HEK293 (cell line): Measurements from ENCODE around the gene LRRC26.

Experiments
- CTCF ChIA-PET: fragments of 350-600 bp; formaldehyde crosslinking; extraction: SDS; loops from one replicate; lab custom pipeline; 2021; ENCODE audit warnings: antibody characterized with exemption; lab: Yijun Ruan, JAX
- POLR2A ChIA-PET: fragments of 300-600 bp; formaldehyde crosslinking; extraction: SDS; loops from one replicate; lab custom pipeline; 2020; ENCODE audit warnings: antibody characterized with exemption, inconsistent platforms; lab: Yijun Ruan, JAX
- H3K27ac ChIP-seq: fragments of 200-500 bp; sonication (Bioruptor generic); 2 replicates; pipeline ENCODE4 v1.5.1; 2014; ENCODE audit warnings: low read depth, low read length, control low read depth, inconsistent platforms; ENCODE audit errors: extremely low read depth
- H3K36me3 ChIP-seq, 2 experiments: fragments of 200-500 bp in 1 of 2; sonication (Bioruptor generic) in 1 of 2; 1 replicate in 1 of 2; 2 replicates in 1 of 2; pipeline ENCODE4 v1.5.1; 2014 to 2017; ENCODE audit warnings: inconsistent platforms in 2 of 2, low read length in 2 of 2; ENCODE audit not compliant: control insufficient read depth in 2 of 2, insufficient read depth in 1 of 2
- H3K4me1 ChIP-seq: fragments of 200-500 bp; sonication (Bioruptor generic); 2 replicates; pipeline ENCODE4 v1.5.1; 2014; ENCODE audit warnings: mild to moderate bottlenecking, low read length, inconsistent platforms; ENCODE audit not compliant: control insufficient read depth, insufficient read depth
- H3K4me3 ChIP-seq: 2 replicates; pipeline ENCODE4 v1.5.1; 2011; ENCODE audit warnings: low read depth, mild to moderate bottlenecking, control low read depth, low read length, moderate library complexity
- H3K9me3 ChIP-seq: fragments of 200-500 bp; sonication (Bioruptor generic); 2 replicates; pipeline ENCODE4 v1.5.1; 2014; ENCODE audit warnings: low read depth, low read length, inconsistent platforms; ENCODE audit not compliant: control insufficient read depth, insufficient read depth
- EGR2 ChIP-seq: fragments of 450-650 bp; formaldehyde crosslinking; IDR thresholded peaks from 2 replicates; pipeline ENCODE4 v1.5.1; 2016; ENCODE audit warnings: low read depth, missing biosample characterization, missing genetic modification characterization
- GLI2 ChIP-seq: fragments of 450-650 bp; formaldehyde crosslinking; IDR thresholded peaks from 2 replicates; pipeline ENCODE4; 2017; ENCODE audit warnings: missing biosample characterization, missing genetic modification characterization, low read depth, borderline replicate concordance
- GLIS1 ChIP-seq: fragments of 450-650 bp; formaldehyde crosslinking; IDR thresholded peaks from 2 replicates; pipeline ENCODE4 v1.5.1; 2016; ENCODE audit warnings: missing biosample characterization, missing genetic modification characterization
- GLIS2 ChIP-seq: fragments of 450-650 bp; formaldehyde crosslinking; IDR thresholded peaks from 2 replicates; pipeline ENCODE4 v1.5.1; 2016; ENCODE audit warnings: missing biosample characterization, missing genetic modification characterization
- KLF1 ChIP-seq: fragments of 450-650 bp; formaldehyde crosslinking; IDR thresholded peaks from 2 replicates; pipeline ENCODE4 v1.5.1; 2016; ENCODE audit warnings: missing biosample characterization, missing genetic modification characterization
- KLF16 ChIP-seq: fragments of 450-650 bp; formaldehyde crosslinking; IDR thresholded peaks from 2 replicates; pipeline ENCODE4 v1.5.1; 2017; ENCODE audit warnings: missing biosample characterization, missing genetic modification characterization
- ZBTB21 ChIP-seq: fragments of 450-650 bp; formaldehyde crosslinking; IDR thresholded peaks from 2 replicates; pipeline ENCODE4 v1.5.1; 2017; ENCODE audit warnings: missing biosample characterization, missing genetic modification characterization
- ZNF140 ChIP-seq: fragments of 450-650 bp; formaldehyde crosslinking; IDR thresholded peaks from 2 replicates; pipeline ENCODE4 v1.5.1; 2016; ENCODE audit warnings: missing biosample characterization, missing genetic modification characterization
- ZNF155 ChIP-seq: fragments of 450-650 bp; formaldehyde crosslinking; IDR thresholded peaks from 2 replicates; pipeline ENCODE4 v1.5.1; 2016; ENCODE audit warnings: missing biosample characterization, missing genetic modification characterization
- ZNF157 ChIP-seq: fragments of 450-650 bp; formaldehyde crosslinking; IDR thresholded peaks from 2 replicates; pipeline ENCODE4 v1.5.1; 2016; ENCODE audit warnings: missing biosample characterization, missing genetic modification characterization
- ZNF335 ChIP-seq: fragments of 450-650 bp; formaldehyde crosslinking; conservative IDR thresholded peaks from 2 replicates; pipeline ENCODE4 v1.5.1; 2016; ENCODE audit warnings: missing biosample characterization, missing genetic modification characterization
- ZNF558 ChIP-seq: fragments of 450-650 bp; formaldehyde crosslinking; IDR thresholded peaks from 2 replicates; pipeline ENCODE4 v1.5.1; 2016; ENCODE audit warnings: missing biosample characterization, missing genetic modification characterization
- ZNF677 ChIP-seq: fragments of 450-650 bp; IDR thresholded peaks from 2 replicates; pipeline ENCODE4 v1.5.0; 2018; ENCODE audit warnings: missing biosample characterization, mild to moderate bottlenecking, missing genetic modification characterization, moderate library complexity
- ZNF843 ChIP-seq: fragments of 450-650 bp; formaldehyde crosslinking; IDR thresholded peaks from 2 replicates; pipeline ENCODE4 v1.5.1; 2016; ENCODE audit warnings: missing biosample characterization, missing genetic modification characterization
- ZSCAN23 ChIP-seq: fragments of 450-650 bp; formaldehyde crosslinking; IDR thresholded peaks from 2 replicates; pipeline ENCODE4 v1.5.1; 2016; ENCODE audit warnings: missing biosample characterization, missing genetic modification characterization
- TF ChIP-seq, protein P1 (sequence below): fragments of 450-650 bp; formaldehyde crosslinking; IDR thresholded peaks from 2 replicates; pipeline ENCODE4 v1.5.1; 2016; ENCODE audit warnings: missing biosample characterization, missing genetic modification characterization
- TF ChIP-seq, protein P2 (sequence below): fragments of 450-650 bp; formaldehyde crosslinking; IDR thresholded peaks from 2 replicates; pipeline ENCODE4 v1.5.1; 2016; ENCODE audit warnings: missing biosample characterization, missing genetic modification characterization
- TF ChIP-seq, protein P3 (sequence below): fragments of 450-650 bp; formaldehyde crosslinking; IDR thresholded peaks from 2 replicates; pipeline ENCODE4 v1.5.1; 2016; ENCODE audit warnings: missing biosample characterization, missing genetic modification characterization

LRRC26 gene

DNA sequence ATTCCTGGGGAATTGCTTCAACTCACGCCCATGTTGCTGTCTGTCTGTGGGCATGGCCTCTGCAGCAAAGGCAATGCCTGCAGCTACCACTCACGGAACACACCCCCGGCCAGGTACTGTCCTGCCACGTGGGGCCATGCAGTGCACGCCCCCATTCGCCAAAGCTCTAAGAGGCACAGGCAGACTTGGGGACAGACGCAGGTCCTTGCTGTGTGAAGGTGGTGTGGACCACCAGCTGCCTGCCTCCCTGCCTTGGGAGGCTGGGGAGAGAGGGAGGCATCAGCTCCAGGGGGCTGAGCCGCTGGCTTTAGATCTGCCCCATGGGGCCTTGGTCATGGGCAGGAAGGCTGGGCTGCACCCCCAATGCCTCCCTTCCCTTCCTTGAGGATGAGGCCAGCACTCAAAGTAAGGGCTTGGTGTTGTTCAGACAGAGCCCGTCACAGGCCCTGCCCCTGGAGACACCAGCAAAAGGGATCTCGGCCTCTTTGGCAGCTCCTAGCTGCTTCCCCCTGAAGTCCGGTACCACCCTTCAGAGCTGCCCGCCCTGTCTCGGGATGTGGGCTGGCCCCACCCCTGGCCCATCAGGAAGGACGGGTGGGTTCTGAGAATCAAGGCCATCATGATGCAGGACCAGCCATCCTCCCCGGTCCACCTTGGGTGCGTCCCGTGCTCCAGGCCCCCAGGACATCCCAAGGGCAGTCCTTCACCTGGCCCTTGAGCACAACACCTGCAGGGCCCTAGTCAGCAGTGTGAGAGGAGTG lies 28.6 kb downstream of the LRRC26 start:
- TF ChIP-seq ZNF140 (no peak), KLF1 (tag by site-specific recombination) (peak; percentile 17; the same call in 1 of the 2 replicates), ZBTB21 (tag by site-specific recombination) (no peak), GLIS1 (tag by site-specific recombination) (peak; percentile 93), GLIS2 (tag by site-specific recombination) (peak; percentile 36; the same call in 1 of the 2 replicates), EGR2 (tag by site-specific recombination) (0 out of 2 replicates have a peak, but pooled peaks have one; percentile 7), KLF16 (no peak), ZNF335 (peak; percentile 78), ZNF155 (no peak)
- ChIA-PET POLR2A (interaction anchor here (0.5 to 4.0 kb wide), 6 partner anchors 9 to 166 kb away, joined by 3 to 13 read pairs (median 4); partner anchors contain the start of gene TPRN), CTCF (no interaction called here)
- no peak overlapping the region for H3K4me3 ChIP-seq
- no peaks in the 10 kb centered on the region for H3K9me3 ChIP-seq
- peaks cover 2% of the 10 kb centered on the region; the same call in 1 of the 2 replicates for H3K4me1 ChIP-seq
- H3K27ac ChIP-seq: no peak overlapping the region
- no peaks in the 10 kb centered on the region for H3K36me3 ChIP-seq

DNA sequence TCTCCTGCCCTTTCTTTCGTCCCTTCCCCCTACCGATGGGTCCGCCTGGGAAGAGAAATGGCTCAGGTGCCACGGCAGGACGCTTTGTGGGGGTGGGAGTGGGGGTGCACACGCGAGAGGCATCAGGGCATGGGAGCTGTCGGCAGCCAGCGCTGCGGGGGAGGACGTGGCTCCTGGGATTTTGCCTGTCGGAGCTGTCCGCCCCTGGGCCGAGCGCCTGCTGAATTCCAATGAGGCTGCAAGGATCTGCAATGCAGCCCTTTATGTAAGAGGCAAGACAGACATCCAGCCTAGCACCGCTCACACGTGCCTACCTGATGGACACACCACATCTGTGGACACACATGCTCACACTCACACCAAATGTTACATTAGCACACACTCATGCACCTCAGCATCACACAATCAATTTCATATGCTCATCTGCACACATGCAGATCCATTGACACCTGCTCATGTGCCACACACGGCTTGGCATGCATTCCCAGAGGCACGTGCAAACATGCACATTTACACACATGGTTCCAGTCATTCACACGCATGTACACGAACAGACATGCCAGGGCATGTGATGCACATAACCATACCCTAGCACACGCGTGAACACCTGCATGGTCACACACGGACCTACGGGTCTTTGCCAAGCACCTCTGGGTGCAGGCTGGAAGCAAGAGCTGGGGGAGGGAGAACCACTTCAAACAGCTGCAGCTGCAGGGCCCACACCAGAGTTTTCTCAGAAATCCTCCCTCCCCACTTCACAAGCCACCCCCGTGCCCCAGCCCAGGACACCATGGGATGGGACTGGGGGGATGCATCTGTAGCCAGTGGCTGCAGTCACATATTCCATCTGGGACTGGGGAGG lies 29.5 kb downstream of the LRRC26 start:
- Histone ChIP-seq H3K4me3 (no peak overlapping the region), H3K9me3 (no peaks in the 10 kb centered on the region), H3K27ac (no peak overlapping the region), H3K4me1 (peaks cover 2% of the 10 kb centered on the region; the same call in 1 of the 2 replicates), H3K36me3 (no peaks in the 10 kb centered on the region)
- TF ChIP-seq, protein P1, sequence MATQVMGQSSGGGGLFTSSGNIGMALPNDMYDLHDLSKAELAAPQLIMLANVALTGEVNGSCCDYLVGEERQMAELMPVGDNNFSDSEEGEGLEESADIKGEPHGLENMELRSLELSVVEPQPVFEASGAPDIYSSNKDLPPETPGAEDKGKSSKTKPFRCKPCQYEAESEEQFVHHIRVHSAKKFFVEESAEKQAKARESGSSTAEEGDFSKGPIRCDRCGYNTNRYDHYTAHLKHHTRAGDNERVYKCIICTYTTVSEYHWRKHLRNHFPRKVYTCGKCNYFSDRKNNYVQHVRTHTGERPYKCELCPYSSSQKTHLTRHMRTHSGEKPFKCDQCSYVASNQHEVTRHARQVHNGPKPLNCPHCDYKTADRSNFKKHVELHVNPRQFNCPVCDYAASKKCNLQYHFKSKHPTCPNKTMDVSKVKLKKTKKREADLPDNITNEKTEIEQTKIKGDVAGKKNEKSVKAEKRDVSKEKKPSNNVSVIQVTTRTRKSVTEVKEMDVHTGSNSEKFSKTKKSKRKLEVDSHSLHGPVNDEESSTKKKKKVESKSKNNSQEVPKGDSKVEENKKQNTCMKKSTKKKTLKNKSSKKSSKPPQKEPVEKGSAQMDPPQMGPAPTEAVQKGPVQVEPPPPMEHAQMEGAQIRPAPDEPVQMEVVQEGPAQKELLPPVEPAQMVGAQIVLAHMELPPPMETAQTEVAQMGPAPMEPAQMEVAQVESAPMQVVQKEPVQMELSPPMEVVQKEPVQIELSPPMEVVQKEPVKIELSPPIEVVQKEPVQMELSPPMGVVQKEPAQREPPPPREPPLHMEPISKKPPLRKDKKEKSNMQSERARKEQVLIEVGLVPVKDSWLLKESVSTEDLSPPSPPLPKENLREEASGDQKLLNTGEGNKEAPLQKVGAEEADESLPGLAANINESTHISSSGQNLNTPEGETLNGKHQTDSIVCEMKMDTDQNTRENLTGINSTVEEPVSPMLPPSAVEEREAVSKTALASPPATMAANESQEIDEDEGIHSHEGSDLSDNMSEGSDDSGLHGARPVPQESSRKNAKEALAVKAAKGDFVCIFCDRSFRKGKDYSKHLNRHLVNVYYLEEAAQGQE: peak; percentile 68
- TF ChIP-seq ZNF677 (tag by site-specific recombination) (no peak), EGR2 (tag by site-specific recombination) (peak; percentile 52; the same call in 1 of the 2 replicates)
- ChIA-PET CTCF (interaction anchor here (0.6 to 0.8 kb wide), 2 partner anchors 25 to 574 kb away, joined by 3 read pairs; no protein-coding TSS in a partner anchor), POLR2A (interaction anchor here (0.5 to 4.0 kb wide), 7 partner anchors 10 to 167 kb away, joined by 3 to 26 read pairs (median 5); partner anchors contain the start of genes TPRN and TUBB4B)

DNA sequence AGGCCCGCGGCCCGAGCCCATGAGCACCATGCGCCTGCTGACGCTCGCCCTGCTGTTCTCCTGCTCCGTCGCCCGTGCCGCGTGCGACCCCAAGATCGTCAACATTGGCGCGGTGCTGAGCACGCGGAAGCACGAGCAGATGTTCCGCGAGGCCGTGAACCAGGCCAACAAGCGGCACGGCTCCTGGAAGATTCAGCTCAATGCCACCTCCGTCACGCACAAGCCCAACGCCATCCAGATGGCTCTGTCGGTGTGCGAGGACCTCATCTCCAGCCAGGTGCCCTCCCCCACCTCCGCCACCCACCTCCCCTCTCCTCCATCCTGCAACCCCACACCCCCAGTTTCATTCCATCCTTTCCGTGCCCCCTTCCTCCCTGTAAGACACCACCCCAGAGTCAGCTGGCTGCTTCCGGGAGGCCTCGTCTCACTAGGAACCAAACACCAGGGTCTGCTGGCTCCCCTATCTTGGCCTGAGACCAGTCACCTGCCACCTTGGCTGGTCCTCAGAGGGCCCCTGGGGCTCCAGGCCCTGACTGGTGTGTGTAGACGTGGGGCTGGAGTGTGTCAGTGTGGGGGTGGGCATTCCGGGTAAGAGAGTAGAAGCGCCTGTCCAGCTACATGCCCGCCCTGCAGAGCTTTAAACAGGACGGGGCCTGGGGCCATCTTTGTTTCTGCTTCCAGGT lies 30.2 kb downstream of the LRRC26 start:
- POLR2A ChIA-PET: interaction anchor here (0.6 to 4.0 kb wide), 4 partner anchors 10 to 101 kb away, joined by 3 to 26 read pairs (median 9); partner anchors contain the start of genes TPRN and TUBB4B
- H3K36me3 ChIP-seq: no peaks in the 10 kb centered on the region
- no peak overlapping the region for H3K4me3 ChIP-seq

More for the DNA sequence above, 30.2 kb downstream of the LRRC26 start:
- no peak overlapping the region for H3K27ac ChIP-seq
- H3K9me3 ChIP-seq: no peaks in the 10 kb centered on the region
- peaks cover 2% of the 10 kb centered on the region; the same call in 1 of the 2 replicates for H3K4me1 ChIP-seq
- no peak for TF ChIP-seq ZSCAN23 (tag by site-specific recombination)
- no peak for TF ChIP-seq ZNF558 (tag by site-specific recombination)
- no peak for TF ChIP-seq ZNF157 (tag by site-specific recombination)
- no peak for TF ChIP-seq ZNF843 (tag by site-specific recombination)
- TF ChIP-seq, protein P2, sequence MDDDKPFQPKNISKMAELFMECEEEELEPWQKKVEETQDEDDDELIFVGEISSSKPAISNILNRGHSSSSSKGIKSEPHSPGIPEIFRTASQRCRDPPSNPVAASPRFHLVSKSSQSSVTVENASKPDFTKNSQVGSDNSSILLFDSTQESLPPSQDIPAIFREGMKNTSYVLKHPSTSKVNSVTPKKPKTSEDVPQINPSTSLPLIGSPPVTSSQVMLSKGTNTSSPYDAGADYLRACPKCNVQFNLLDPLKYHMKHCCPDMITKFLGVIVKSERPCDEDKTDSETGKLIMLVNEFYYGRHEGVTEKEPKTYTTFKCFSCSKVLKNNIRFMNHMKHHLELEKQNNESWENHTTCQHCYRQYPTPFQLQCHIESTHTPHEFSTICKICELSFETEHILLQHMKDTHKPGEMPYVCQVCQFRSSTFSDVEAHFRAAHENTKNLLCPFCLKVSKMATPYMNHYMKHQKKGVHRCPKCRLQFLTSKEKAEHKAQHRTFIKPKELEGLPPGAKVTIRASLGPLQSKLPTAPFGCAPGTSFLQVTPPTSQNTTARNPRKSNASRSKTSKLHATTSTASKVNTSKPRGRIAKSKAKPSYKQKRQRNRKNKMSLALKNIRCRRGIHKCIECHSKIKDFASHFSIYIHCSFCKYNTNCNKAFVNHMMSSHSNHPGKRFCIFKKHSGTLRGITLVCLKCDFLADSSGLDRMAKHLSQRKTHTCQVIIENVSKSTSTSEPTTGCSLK (tag by site-specific recombination): no peak
- TF ChIP-seq, protein P3, sequence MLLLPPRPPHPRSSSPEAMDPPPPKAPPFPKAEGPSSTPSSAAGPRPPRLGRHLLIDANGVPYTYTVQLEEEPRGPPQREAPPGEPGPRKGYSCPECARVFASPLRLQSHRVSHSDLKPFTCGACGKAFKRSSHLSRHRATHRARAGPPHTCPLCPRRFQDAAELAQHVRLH (tag by site-specific recombination): no peak
- TF ChIP-seq GLI2 (tag by site-specific recombination): no peak
- CTCF ChIA-PET: interaction anchor here (0.6 to 0.8 kb wide), 2 partner anchors 25 to 575 kb away, joined by 3 read pairs; no protein-coding TSS in a partner anchor
